Stomach smooth muscle (tissue), 2 donors: ENCODE measurements around the gene EFCAB10.

ENCODE experiments used
- H3K27ac ChIP-seq: one replicate; pipeline ENCODE4 v1.7.0; 2013; ENCODE audit warnings: mild to moderate bottlenecking, low read length, inconsistent platforms
- H3K27me3 ChIP-seq, 2 donors: one replicate each; pipeline ENCODE4 v1.7.0; 2013; ENCODE audit warnings: low read length in 2 of 2; ENCODE audit not compliant: insufficient read depth in 2 of 2, control insufficient read depth in 1 of 2
- H3K36me3 ChIP-seq, 2 donors: one replicate each; pipeline ENCODE4 v1.7.0; 2013; ENCODE audit warnings: low read length in 2 of 2; ENCODE audit not compliant: control insufficient read depth in 2 of 2, insufficient read depth in 2 of 2
- H3K4me1 ChIP-seq: one replicate; pipeline ENCODE4 v1.7.0; 2013; ENCODE audit warnings: low read length; ENCODE audit not compliant: control insufficient read depth, insufficient read depth
- H3K4me3 ChIP-seq, 2 donors: one replicate each; pipeline ENCODE4 v1.7.0; 2013; ENCODE audit warnings: low read length in 2 of 2
- H3K9ac ChIP-seq, 2 donors: one replicate each; pipeline ENCODE4 v1.7.0; 2013; ENCODE audit warnings: low read length in 2 of 2, mild to moderate bottlenecking in 1 of 2
- H3K9me3 ChIP-seq, 2 donors: one replicate each; pipeline ENCODE4 v1.7.0; 2013; ENCODE audit warnings: low read length in 2 of 2; ENCODE audit not compliant: control insufficient read depth in 2 of 2
- donor health status: healthy.
- donor health status: Pancreatic carcinoma.

Gene EFCAB10

DNA sequence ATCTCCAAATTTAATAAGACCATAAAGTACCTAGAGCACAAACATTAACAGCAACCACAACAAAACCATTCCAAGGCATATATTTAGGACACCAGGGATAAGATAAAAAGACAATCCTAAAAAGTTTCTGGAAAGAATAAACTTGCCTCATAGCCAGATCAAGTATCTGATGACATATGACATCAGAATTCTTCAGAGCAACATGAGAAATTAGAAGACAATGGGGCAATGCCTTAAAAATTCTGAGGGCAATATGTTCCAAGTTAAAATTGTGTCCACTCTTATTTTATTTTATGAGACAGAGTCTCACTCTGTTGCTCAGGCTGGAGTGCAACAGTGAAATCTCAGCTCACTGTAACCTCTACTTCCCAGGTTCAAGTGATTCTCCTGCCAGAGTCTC is 2.8 kb downstream of the EFCAB10 start:
- Histone ChIP-seq H3K36me3 (no peaks in the 10 kb centered on the region), H3K27me3 (peaks cover 0 to 3% of the 10 kb centered on the region in 2 donors), H3K9ac (no peak overlapping the region), H3K27ac (no peak overlapping the region), H3K4me3 (no peak overlapping the region), H3K4me1 (peaks cover 7% of the 10 kb centered on the region), H3K9me3 (no peaks in the 10 kb centered on the region)

- no peaks in the 10 kb centered on the region for H3K9me3 ChIP-seq
- H3K4me3 ChIP-seq = no peak overlapping the region
- H3K27me3 ChIP-seq = peaks cover 0 to 3% of the 10 kb centered on the region in 2 donors
- H3K9ac ChIP-seq = no peak overlapping the region
- H3K36me3 ChIP-seq = no peaks in the 10 kb centered on the region
- peaks cover 7% of the 10 kb centered on the region for H3K4me1 ChIP-seq
- H3K27ac ChIP-seq = no peak overlapping the region
Observed at GRCh38 chr7:105577251-105577650, 4.0 kb downstream of the EFCAB10 start.

- Histone ChIP-seq H3K4me3 (no peak overlapping the region), H3K9me3 (no peaks in the 10 kb centered on the region), H3K27ac (no peak overlapping the region), H3K36me3 (peaks cover 0 to 9% of the 10 kb centered on the region in 2 donors), H3K27me3 (no peaks in the 10 kb centered on the region), H3K4me1 (no peaks in the 10 kb centered on the region), H3K9ac (no peak overlapping the region)
Observed at GRCh38 chr7:105571891-105572290, 9.4 kb downstream of the EFCAB10 start.

DNA sequence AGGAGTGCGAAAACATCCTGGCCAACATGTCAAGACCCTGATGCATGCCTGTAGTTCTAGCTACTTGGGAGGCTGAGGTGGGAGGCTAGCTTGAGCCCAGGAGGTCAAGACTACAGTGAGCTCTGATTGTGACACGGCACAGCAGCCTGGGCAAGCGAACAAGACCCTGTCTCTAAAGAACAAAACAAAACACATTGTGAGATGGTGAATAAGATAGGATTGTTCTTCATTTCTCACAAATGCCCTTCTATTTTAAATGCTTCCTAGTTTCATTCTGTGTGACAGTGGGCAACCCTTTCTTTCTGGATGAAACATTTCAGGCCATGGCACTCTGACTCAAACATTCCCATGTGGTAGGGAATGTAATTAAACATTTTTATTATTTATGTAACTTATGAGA is 13.5 kb downstream of the EFCAB10 start:
- H3K4me3 ChIP-seq = no peak overlapping the region
- no peaks in the 10 kb centered on the region for H3K4me1 ChIP-seq
- H3K27ac ChIP-seq = no peak overlapping the region
- no peak overlapping the region for H3K9ac ChIP-seq
- H3K36me3 ChIP-seq = peaks cover 14 to 22% of the 10 kb centered on the region in 2 donors
- no peaks in the 10 kb centered on the region for H3K9me3 ChIP-seq
- H3K27me3 ChIP-seq = no peaks in the 10 kb centered on the region

DNA sequence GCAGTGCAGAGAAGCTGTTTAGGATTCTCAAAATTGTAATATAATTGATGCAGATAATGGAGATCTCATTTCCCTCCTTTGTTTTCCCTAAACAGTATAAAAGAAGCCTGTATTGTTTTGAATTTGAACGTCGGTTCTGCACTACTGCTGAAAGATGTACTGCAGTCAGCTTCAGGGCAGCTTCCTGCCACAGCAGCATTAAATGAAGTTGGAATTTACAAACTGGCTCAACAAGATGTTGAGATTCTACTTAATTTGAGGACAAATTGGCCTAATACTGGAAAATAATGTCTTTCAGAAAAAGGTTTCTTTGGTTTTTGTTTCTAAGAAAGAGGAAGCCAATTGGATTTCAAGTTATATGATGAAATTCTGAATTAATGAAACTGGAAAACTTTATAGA is 14.3 kb downstream of the EFCAB10 start:
- no peak overlapping the region for H3K27ac ChIP-seq
- no peaks in the 10 kb centered on the region for H3K27me3 ChIP-seq
- H3K9me3 ChIP-seq = no peaks in the 10 kb centered on the region
- no peaks in the 10 kb centered on the region for H3K4me1 ChIP-seq
- no peak overlapping the region for H3K4me3 ChIP-seq
- peaks cover 14 to 24% of the 10 kb centered on the region in 2 donors for H3K36me3 ChIP-seq
- H3K9ac ChIP-seq = no peak overlapping the region

DNA sequence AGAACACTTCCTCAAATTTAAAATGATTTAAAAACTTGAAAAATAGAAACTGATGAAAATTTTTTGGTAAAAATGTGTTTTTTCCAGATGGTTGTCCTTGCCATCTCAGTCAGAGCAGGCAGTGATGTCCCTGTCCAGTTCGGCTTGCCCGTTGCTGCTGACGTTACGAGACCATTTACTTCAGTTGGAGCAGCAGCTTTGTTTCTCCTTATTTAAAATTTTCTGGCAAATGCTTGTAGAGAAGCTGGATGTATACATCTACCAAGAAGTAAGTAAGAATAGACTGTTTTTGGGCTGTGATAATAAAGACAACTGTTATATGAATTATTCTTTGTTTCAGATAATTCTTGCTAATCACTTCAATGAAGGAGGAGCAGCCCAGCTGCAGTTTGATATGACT is 16.1 kb downstream of the EFCAB10 start:
- no peak overlapping the region for H3K9ac ChIP-seq

DNA sequence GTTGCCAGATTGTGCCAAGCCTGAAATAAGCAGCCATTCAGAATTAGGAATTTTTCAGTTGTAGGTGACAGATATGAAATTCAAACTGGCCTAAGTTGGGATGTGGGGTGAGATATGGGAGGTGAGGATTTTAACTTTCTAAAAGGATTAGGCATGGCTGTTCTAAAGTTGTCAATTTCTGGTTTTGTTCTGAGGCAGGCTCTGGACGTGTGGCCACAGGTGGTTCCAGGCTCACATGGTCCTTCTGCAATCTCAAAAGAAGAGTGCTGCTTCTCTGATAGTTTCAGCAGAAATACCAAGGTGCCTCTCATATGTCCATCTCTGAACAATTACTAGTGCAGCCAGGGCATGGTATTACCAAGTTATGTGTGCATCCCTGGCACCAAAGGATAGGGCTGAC is 21.4 kb downstream of the EFCAB10 start:
- Histone ChIP-seq H3K27ac (no peak overlapping the region), H3K27me3 (no peaks in the 10 kb centered on the region), H3K9me3 (no peaks in the 10 kb centered on the region), H3K9ac (no peak overlapping the region), H3K4me1 (no peaks in the 10 kb centered on the region), H3K4me3 (no peak overlapping the region), H3K36me3 (peaks cover 13 to 21% of the 10 kb centered on the region in 2 donors)

More for the DNA sequence above, 16.1 kb downstream of the EFCAB10 start:
- H3K36me3 ChIP-seq = peaks cover 14 to 25% of the 10 kb centered on the region in 2 donors
- no peaks in the 10 kb centered on the region for H3K27me3 ChIP-seq
- no peaks in the 10 kb centered on the region for H3K9me3 ChIP-seq
- no peak overlapping the region for H3K27ac ChIP-seq
- no peaks in the 10 kb centered on the region for H3K4me1 ChIP-seq
- no peak overlapping the region for H3K4me3 ChIP-seq

DNA sequence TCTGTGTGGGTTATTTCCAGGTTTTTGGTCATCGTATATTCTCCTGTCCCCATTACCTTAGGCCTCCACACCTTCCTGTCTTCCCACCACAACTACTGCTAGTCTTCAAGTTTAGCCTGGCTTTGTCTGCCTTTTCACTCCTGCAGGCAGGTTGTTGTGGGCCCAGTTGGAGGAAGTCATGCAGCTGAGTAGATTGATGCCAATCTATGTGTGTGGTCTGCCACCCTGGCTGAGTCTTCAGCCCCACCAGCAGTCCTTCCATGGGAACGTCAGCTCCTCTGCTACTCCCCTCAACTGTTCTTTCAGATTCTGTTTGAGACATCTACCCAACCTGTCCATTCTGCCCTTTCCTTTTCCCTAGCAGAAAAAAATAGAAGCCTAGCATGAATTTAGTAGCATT is 43.0 kb downstream of the EFCAB10 start:
- Histone ChIP-seq H3K4me1 (peaks cover 1% of the 10 kb centered on the region), H3K9ac (no peak overlapping the region), H3K9me3 (no peaks in the 10 kb centered on the region), H3K36me3 (peaks cover 8 to 23% of the 10 kb centered on the region in 2 donors), H3K27ac (no peak overlapping the region), H3K27me3 (no peaks in the 10 kb centered on the region), H3K4me3 (no peak overlapping the region)

GRCh38 chr7:105532709-105533460 is 48.4 kb downstream of the EFCAB10 start:
- Histone ChIP-seq H3K27me3 (no peaks in the 10 kb centered on the region), H3K36me3 (no peaks in the 10 kb centered on the region), H3K27ac (no peak overlapping the region), H3K4me1 (peaks cover 10% of the 10 kb centered on the region), H3K4me3 (peak overlapping the region; percentile 91 to 99), H3K9ac (peak overlapping the region; percentile 96 to 98), H3K9me3 (no peaks in the 10 kb centered on the region)

- H3K27me3 ChIP-seq = no peaks in the 10 kb centered on the region
- peak within 1 kb of the TSS; percentile 96 to 98 for H3K9ac ChIP-seq
- H3K27ac ChIP-seq = peak within 1 kb of the TSS; percentile 75
- H3K9me3 ChIP-seq = no peaks in the 10 kb centered on the region
- peak within 1 kb of the TSS; percentile 91 to 99 for H3K4me3 ChIP-seq
- H3K36me3 ChIP-seq = no peaks in the 10 kb centered on the region
- H3K4me1 ChIP-seq = peaks cover 10% of the 10 kb centered on the region
Observed at GRCh38 chr7:105531792-105532671, 49.3 kb downstream of the EFCAB10 start, which contains the start of gene RINT1. Gene RINT1 (plus strand): TSS chr7:105532201. CDS start chr7:105532316, 115 bp downstream.
